ENCODE results near the gene DHRS12.

The DHRS12 gene

DNA sequence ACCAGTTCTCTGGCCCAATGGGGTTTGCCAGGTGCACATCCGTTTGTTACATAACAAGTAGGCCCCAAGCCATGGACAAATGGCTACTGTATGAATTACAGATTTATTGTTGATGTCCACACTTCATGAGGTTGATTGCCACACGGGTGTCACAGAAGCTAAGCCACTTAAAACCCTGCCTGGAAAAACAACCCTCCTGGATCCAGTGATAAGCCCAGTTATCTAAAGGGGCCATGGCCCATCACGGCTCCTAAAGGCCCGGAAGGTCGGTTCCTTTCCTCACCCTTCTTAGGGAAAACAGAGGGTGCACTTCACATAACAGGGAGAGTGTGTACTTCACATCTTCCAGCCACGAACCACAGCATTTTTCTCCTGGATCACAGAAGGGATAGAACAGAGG is 37.0 kb upstream of the DHRS12 start:
- Histone ChIP-seq H4K20me1 (no peaks in the 10 kb centered on the region), H3K9ac (no peak overlapping the region), H3K4me2 (no peak overlapping the region), H3K27me3 (no peaks in the 10 kb centered on the region), H3K9me3 (no peaks in the 10 kb centered on the region), H3K27ac (no peak overlapping the region), H3K36me3 (no peaks in the 10 kb centered on the region), H3K4me1 (no peaks in the 10 kb centered on the region), H3K4me3 (no peak overlapping the region)
- no peak for TF ChIP-seq Cebpa-rat (IDR thresholded peaks at IDR 0.05)

DNA sequence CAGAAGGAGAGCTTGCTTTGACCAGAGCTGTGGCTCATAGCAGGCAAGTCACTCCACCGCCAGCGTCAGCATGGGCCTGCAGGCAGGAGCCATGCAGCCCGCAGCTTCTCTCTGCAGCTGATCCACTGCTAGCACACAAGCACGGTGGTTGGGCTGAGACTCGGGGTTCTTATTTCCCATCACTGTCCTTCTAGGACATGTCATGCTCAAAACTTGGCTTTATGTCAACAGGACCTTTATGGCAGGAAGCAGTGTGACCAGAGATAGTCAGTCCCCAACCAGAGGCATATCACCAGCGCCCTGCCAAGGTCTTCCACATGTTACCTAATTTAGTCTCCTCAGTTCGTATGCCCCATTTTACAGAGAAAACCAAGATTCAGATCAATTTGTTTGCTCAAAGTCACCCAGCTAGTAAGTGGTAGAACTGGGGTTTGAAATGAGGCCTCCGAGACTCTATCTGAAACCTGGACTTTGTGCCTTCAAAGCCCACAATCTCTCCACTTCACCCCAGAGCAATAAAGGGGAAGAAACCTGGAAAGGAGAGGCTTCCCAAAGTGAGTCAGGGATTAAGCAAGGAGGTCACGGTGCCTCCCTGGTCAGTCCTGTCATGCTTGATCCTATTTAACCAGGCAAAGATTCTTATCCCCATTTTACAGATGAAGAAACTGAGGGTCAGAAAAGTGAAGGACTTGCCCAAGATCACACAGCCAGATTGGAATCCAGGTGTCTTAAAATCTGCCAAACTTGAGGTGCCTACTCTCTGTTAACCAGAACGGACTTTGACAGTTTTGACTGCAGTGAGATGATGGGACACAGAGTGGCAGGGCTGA is 36.0 kb upstream of the DHRS12 start:
- Histone ChIP-seq H3K9ac (no peak overlapping the region), H3K9me3 (no peaks in the 10 kb centered on the region), H3K36me3 (no peaks in the 10 kb centered on the region), H3K4me3 (no peak overlapping the region), H3K27ac (no peak overlapping the region), H4K20me1 (no peaks in the 10 kb centered on the region), H3K27me3 (no peaks in the 10 kb centered on the region), H3K4me1 (peaks cover 4% of the 10 kb centered on the region), H3K4me2 (no peak overlapping the region)
- no peak for TF ChIP-seq Cebpa-rat (IDR thresholded peaks at IDR 0.05)

DNA sequence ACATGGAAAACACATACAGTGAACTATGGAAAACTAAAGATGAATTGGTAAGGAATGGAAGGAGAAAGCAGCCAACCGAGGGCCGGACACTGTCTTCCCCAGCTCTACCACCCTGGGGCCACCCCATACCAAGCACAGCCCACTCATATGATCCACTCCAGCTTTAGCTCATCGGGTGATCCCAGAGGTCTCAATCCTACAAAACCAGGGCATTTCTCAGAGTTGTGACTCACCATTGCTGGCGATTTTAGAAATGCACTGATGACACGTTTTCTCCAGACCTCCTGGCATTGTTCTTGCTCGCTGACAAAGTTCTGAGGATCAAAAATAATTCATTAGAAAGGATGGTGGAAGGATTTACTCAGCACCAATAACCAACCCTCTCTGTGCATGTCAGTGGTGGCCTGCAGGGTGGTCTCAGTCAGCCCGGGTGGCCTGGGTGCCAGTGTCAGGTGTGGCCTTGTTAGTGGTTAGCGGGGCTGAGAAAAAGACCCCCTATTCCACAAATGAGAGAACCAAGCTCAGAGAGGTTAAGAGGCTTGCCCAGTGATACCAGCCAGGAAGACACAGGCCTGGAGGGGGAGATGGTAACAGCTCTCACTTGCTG is 34.4 kb upstream of the DHRS12 start:
- Histone ChIP-seq H3K27me3 (no peaks in the 10 kb centered on the region), H3K4me2 (no peak overlapping the region), H3K27ac (no peak overlapping the region), H3K4me1 (peaks cover 17% of the 10 kb centered on the region), H3K4me3 (no peak overlapping the region), H3K9me3 (no peaks in the 10 kb centered on the region), H3K36me3 (no peaks in the 10 kb centered on the region), H3K9ac (no peak overlapping the region), H4K20me1 (no peaks in the 10 kb centered on the region)
- no peak for TF ChIP-seq Cebpa-rat (IDR thresholded peaks at IDR 0.05)

DNA sequence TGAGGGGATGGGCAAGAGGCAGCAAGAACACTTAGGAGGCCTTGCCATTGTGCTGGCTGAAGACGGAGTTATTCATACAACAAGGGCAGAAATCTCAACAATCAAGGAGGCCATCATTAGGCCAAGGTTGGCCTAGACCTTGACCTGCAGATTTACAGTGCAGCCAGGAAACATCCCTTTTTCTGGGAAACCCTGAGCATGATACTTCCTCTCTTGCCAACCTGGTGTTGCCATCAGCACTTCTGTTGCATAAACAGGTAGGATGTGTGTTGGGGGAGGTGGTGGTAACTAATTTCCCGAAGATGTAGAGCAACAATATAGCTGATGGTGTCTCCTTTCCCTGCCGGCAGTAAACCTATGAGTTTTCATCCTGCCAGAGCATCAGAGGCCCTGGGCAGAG is 33.1 kb upstream of the DHRS12 start:
- Histone ChIP-seq H3K27ac (no peak overlapping the region), H3K9ac (no peak overlapping the region), H3K4me3 (no peak overlapping the region), H3K4me2 (no peak overlapping the region), H3K36me3 (no peaks in the 10 kb centered on the region), H3K27me3 (no peaks in the 10 kb centered on the region), H3K9me3 (no peaks in the 10 kb centered on the region), H4K20me1 (no peaks in the 10 kb centered on the region), H3K4me1 (peaks cover 27% of the 10 kb centered on the region)
- TF ChIP-seq Cebpa-rat (IDR thresholded peaks at IDR 0.05) = no peak

DNA sequence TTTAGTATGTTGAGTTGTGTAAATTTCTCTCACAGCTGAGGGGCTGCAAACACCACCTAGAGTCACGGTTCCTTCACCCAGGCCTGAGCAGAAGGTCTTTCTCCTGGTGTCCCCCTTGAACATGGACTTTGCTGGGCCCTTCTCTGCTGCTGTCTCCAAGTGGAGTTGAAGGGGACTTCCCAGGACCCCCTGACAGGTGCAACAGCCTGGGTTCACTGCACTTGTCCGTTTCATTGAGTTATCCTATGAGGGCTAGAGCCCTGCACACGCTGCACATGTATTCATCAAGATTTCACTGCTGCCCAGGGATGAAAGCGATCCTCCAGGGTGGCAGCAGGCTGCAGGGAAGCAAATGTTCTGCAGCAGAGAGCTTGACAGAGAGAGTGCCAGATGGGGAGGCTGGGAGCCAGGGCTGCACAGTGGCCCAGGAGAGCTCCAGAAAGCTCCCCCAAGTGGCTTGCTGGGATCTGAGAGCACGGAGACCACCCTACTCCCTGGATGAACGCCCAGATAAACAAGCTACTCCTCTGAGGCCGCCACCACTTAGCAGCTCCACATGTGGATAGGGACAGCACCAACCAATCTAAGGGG is 30.7 kb upstream of the DHRS12 start:
- H3K9me3 ChIP-seq = no peaks in the 10 kb centered on the region
- H3K4me2 ChIP-seq = peak overlapping the region; percentile 25
- H4K20me1 ChIP-seq = no peaks in the 10 kb centered on the region
- H3K4me1 ChIP-seq = peaks cover 32% of the 10 kb centered on the region
- H3K36me3 ChIP-seq = no peaks in the 10 kb centered on the region
- no peak overlapping the region for H3K27ac ChIP-seq
- H3K9ac ChIP-seq = no peak overlapping the region
- H3K27me3 ChIP-seq = no peaks in the 10 kb centered on the region
- no peak overlapping the region for H3K4me3 ChIP-seq
- TF ChIP-seq Cebpa-rat (IDR thresholded peaks at IDR 0.05) = no peak

DNA sequence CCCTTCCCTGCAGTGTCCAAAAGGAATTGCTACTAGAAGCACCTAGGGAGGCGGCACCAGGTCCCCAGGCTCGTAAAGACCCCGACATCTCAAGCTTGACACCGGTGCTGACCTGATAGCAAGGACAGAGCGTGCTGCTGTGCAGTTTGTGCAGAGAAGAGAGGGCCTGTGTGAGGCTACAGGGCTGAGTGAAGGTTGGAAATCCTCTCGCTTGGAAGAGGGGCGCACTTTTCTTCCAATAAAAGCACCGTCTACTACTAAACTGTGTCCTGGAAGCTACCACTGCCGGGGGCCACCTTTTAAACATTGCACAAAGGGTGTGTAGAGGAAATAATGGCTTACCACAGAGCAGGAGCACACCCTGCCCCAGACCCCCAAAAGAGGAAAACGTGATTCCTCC is 30.0 kb upstream of the DHRS12 start:
- TF ChIP-seq Cebpa-rat (IDR thresholded peaks at IDR 0.05) = no peak
- Histone ChIP-seq H3K4me1 (peaks cover 37% of the 10 kb centered on the region), H3K4me2 (peak overlapping the region; percentile 25)

DNA sequence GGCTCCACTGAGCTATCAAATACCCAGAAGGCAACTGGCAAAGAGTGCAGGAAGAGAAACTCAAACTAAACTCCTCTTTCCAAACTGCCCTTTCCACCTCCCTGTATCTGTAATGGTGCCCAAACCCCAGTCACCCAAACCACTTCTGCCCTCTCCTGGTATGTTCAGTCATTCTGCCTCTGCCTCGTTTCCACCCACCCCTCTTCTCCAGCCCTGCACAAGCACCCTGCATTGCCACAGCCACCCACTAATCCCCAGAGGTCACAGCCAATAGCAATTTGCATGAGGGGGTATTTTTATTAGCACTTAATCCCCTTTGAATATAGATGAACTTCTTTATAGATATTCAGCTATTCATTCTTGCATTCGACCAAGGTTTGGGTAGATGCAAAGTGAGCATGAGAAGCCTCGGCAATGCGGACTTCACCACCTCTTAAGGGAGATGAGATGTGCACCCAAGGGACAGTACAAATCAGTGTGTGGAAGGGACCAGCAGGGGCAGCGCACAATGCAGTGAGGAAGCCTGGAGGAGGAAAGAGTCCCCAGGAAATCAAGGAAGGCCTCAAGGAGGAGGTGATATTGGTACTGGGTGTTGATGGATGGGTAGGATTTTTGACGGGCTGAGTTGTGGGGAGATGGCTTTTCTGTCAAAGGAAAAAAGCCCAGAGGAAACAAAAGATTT is 28.6 kb upstream of the DHRS12 start:
- Histone ChIP-seq H3K4me2 (peak overlapping the region; percentile 26), H4K20me1 (no peaks in the 10 kb centered on the region), H3K9me3 (no peaks in the 10 kb centered on the region), H3K27me3 (no peaks in the 10 kb centered on the region), H3K36me3 (no peaks in the 10 kb centered on the region), H3K4me1 (peaks cover 41% of the 10 kb centered on the region), H3K27ac (no peak overlapping the region), H3K9ac (no peak overlapping the region), H3K4me3 (no peak overlapping the region)
- TF ChIP-seq Cebpa-rat (IDR thresholded peaks at IDR 0.05) = no peak

More for the DNA sequence above, 30.0 kb upstream of the DHRS12 start:
- H3K9ac ChIP-seq = no peak overlapping the region
- no peak overlapping the region for H3K27ac ChIP-seq
- no peaks in the 10 kb centered on the region for H4K20me1 ChIP-seq
- no peaks in the 10 kb centered on the region for H3K9me3 ChIP-seq
- H3K4me3 ChIP-seq = no peak overlapping the region
- no peaks in the 10 kb centered on the region for H3K27me3 ChIP-seq
- H3K36me3 ChIP-seq = no peaks in the 10 kb centered on the region

DNA sequence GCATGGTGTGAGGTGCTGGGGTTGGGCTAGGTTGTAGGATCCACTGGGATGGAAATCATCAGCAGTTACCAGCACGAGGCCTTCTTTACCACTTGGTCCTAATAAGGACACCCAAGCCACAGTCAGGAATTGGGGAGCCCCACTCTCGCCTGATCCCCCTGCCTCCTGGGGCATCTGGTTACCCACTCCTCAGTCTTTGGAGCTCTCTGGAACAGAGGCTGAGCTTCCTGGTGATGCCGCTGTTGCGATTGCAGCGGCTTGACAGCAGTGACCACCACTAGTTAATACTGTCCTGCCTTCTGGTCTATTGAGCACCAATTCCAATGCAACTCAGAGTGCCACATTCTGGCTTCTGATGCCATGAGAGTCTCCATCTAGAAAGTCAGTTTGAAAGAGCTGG is 27.6 kb upstream of the DHRS12 start:
- H3K4me3 ChIP-seq = no peak overlapping the region
- no peaks in the 10 kb centered on the region for H3K27me3 ChIP-seq
- TF ChIP-seq Cebpa-rat (IDR thresholded peaks at IDR 0.05) = no peak

DNA sequence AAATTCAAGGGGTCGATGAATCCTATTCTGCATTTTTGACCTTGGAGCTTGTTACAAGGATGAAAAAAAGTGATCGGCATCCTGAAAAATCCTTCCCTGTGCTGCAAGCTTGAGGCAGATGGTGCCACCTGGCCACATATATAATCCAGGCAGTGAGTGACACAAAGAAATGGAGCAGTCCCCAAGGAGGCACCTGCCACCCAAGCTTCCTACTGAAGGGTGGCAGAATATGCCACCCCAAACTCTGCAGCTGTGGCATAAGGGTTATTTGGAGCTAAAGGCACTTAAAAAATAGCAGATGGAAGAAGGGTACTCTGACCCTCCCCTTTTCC is 25.6 kb upstream of the DHRS12 start:
- TF ChIP-seq Cebpa-rat (IDR thresholded peaks at IDR 0.05) = no peak
- Histone ChIP-seq H3K4me3 (no peak overlapping the region), H3K27me3 (no peaks in the 10 kb centered on the region), H3K4me1 (peaks cover 64% of the 10 kb centered on the region), H4K20me1 (no peaks in the 10 kb centered on the region), H3K36me3 (no peaks in the 10 kb centered on the region), H3K4me2 (peak overlapping the region; percentile 6; the same call in 1 of the 2 replicates), H3K9me3 (no peaks in the 10 kb centered on the region), H3K9ac (no peak overlapping the region), H3K27ac (no peak overlapping the region)

More for the DNA sequence above, 27.6 kb upstream of the DHRS12 start:
- Histone ChIP-seq H3K27ac (no peak overlapping the region), H3K4me2 (no peak overlapping the region), H3K36me3 (no peaks in the 10 kb centered on the region), H3K9me3 (no peaks in the 10 kb centered on the region), H4K20me1 (no peaks in the 10 kb centered on the region), H3K9ac (no peak overlapping the region), H3K4me1 (peaks cover 52% of the 10 kb centered on the region)

Measured in BLaER1 (cell line).